Dedifferentiated amniotic fluid mesenchymal stem cell (primary cell): ENCODE data around the gene ATAD3A.

ENCODE experiments used
- DNase-seq: peaks from one replicate; pipeline ENCODE4 v3.0.0-alpha.2; 2016; ENCODE audit errors: extremely low spot score

ATAD3A gene

GRCh38 chr1:1539310-1540089 is 27.5 kb downstream of the ATAD3A start:
- no peak for DNase-seq

- DNase-seq, result peak; percentile 66
Measured at GRCh38 chr1:1540090-1540817, 28.3 kb downstream of the ATAD3A start, which contains the start of gene TMEM240. Gene TMEM240, minus strand, starts transcription at chr1:1540624. Its CDS starts 278 bp downstream, at chr1:1540346.

GRCh38 chr1:1540818-1541628 is 29.1 kb downstream of the ATAD3A start:
- DNase-seq, result no peak

GRCh38 chr1:1541956-1542765 is 30.2 kb downstream of the ATAD3A start:
- DNase-seq, result no peak

- DNase-seq, result no peak
Measured at GRCh38 chr1:1542766-1543705, 31.1 kb downstream of the ATAD3A start.

GRCh38 chr1:1543706-1544099 is 31.7 kb downstream of the ATAD3A start:
- no peak for DNase-seq

- DNase-seq, result no peak
Measured at GRCh38 chr1:1544544-1544943, 32.6 kb downstream of the ATAD3A start.

GRCh38 chr1:1545946-1546737 is 34.2 kb downstream of the ATAD3A start:
- DNase-seq, result no peak

- DNase-seq, result no peak
Measured at GRCh38 chr1:1547011-1547410, 35.0 kb downstream of the ATAD3A start.

- DNase-seq, result no peak
Measured at GRCh38 chr1:1547476-1547875, 35.5 kb downstream of the ATAD3A start.

GRCh38 chr1:1548591-1548990 is 36.6 kb downstream of the ATAD3A start:
- DNase-seq, result no peak

GRCh38 chr1:1550087-1550486 is 38.1 kb downstream of the ATAD3A start:
- DNase-seq, result no peak

GRCh38 chr1:1550591-1551432 is 38.9 kb downstream of the ATAD3A start:
- no peak for DNase-seq

GRCh38 chr1:1551524-1552262 is 39.7 kb downstream of the ATAD3A start:
- DNase-seq, result no peak

- DNase-seq, result no peak
Measured at GRCh38 chr1:1552263-1552639, 40.3 kb downstream of the ATAD3A start.

GRCh38 chr1:1553821-1554494 is 42.0 kb downstream of the ATAD3A start:
- no peak for DNase-seq

GRCh38 chr1:1554550-1554925 is 42.6 kb downstream of the ATAD3A start:
- no peak for DNase-seq
